ENCODE measurements around the gene ARL6IP4. TPM values are rescaled to one million over a fixed set of nuclear protein-coding genes. Genes with fewer than 3 reads are reported as not detected.

Gene ARL6IP4
- total RNA-seq, 1 donor from 2014 or later: 163 TPM

DNA sequence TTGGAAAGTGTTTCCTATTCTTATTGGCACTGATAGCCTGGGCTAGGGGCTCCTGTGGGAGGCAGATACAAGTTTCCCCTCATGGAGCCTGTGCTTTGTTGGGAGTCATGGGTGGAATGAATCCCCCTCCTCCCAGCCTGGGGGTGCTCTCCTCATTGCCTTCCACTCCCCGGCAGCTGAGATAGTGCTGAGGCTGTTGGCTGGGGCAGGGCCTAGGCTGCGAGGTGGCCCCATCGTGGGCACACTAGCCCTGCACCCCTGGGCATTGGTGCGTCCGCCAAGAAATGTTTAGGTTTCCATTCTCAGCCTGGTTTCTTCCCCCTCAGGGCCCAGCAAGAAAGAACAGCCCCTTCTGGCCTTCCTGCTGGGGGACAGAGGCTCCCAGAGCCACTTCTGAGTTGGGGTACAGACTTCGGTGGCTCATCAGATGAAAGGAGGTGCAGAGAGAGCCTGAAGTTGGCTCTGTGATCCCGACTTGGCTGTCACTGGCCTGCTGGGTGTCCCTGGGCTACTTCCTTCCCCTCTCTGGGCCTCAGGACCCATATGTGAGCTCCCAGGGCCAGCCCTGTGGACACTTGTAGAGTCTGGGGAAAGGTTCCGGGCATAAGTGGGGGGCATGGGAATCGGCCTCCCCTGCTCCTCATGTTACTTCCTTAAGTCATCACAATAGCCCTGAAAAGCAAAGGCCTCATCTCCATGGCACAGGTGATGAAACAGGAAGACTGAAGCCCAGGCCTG is 2.7 kb upstream of the ARL6IP4 start:
- intact Hi-C loops (cut with micrococcal nuclease): no loop called here
- no peak overlapping the region for H3K27ac Mint-ChIP-seq
- no peak for ATAC-seq (ENCODE audit: low read depth)
- H3K36me3 Mint-ChIP-seq (ENCODE audit: low read depth): peaks cover 27% of the 10 kb centered on the region
- CTCF ChIA-PET: no interaction called here
- H3K4me1 Mint-ChIP-seq: peaks cover 50% of the 10 kb centered on the region
- POLR2A ChIA-PET: interaction anchor here (0.5 kb wide), 1 partner anchor 203 kb away, joined by 3 read pairs; no protein-coding TSS in a partner anchor
- no peak overlapping the region for H3K4me3 Mint-ChIP-seq
- no peaks in the 10 kb centered on the region for H3K27me3 Mint-ChIP-seq
- no peak for TF ChIP-seq CTCF (IDR thresholded peaks at IDR 0.05)
- no peak for DNase-seq
- no peaks in the 10 kb centered on the region for H3K9me3 Mint-ChIP-seq

DNA sequence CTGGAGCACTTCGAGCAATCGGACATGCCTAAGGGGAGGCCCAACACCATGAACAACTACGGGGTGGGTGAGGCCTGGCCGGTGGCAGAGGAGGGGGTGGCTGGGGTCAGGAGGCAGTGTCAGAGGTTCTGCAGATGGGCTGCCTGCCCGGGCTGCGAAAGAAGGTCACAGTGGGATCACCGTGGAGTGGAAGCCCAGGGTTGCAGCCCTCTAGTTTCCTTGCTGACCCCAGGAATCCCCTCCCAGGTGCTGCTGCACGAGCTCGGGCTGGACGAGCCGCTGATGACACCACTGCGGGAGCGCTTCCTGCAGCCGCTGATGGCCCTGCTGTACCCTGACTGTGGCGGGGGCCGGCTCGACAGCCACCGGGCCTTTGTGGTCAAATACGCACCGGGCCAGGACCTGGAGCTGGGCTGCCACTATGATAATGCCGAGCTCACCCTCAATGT is 1.9 kb upstream of the ARL6IP4 start:
- peaks cover 54% of the 10 kb centered on the region for H3K4me1 Mint-ChIP-seq
- intact Hi-C loops (cut with micrococcal nuclease): no loop called here
- ChIA-PET CTCF (no interaction called here), POLR2A (interaction anchor here (0.5 to 2.5 kb wide), 3 partner anchors 12 to 205 kb away, joined by 3 to 9 read pairs (median 6); partner anchors contain the start of genes ABCB9 and CCDC62)
- H3K27me3 Mint-ChIP-seq: no peaks in the 10 kb centered on the region
- no peak for TF ChIP-seq CTCF (IDR thresholded peaks at IDR 0.05)
- no peak overlapping the region for H3K4me3 Mint-ChIP-seq
- no peak for DNase-seq
- no peak overlapping the region for H3K27ac Mint-ChIP-seq
- ATAC-seq (ENCODE audit: low read depth): no peak
- H3K36me3 Mint-ChIP-seq (ENCODE audit: low read depth): peaks cover 27% of the 10 kb centered on the region
- H3K9me3 Mint-ChIP-seq: no peaks in the 10 kb centered on the region

GRCh38 chr12:122979001-122979907 is 1.2 kb upstream of the ARL6IP4 start:
- TF ChIP-seq CTCF (IDR thresholded peaks at IDR 0.05): no peak
- Mint-ChIP-seq H3K36me3 (ENCODE audit: low read depth) (peaks cover 31% of the 10 kb centered on the region), H3K9me3 (no peaks in the 10 kb centered on the region), H3K27me3 (no peaks in the 10 kb centered on the region), H3K4me3 (peak overlapping the region; percentile 88), H3K27ac (no peak overlapping the region), H3K4me1 (peaks cover 52% of the 10 kb centered on the region)
- no peak for ATAC-seq (ENCODE audit: low read depth)
- intact Hi-C loops (cut with micrococcal nuclease): no loop called here
- no peak for DNase-seq
- POLR2A ChIA-PET: interaction anchor here (0.6 to 2.5 kb wide), 9 partner anchors 9 to 258 kb away, joined by 3 to 9 read pairs (median 3); partner anchors contain the start of genes ABCB9, CCDC62, MPHOSPH9 and MTRFR
- CTCF ChIA-PET: interaction anchor here (1.2 kb wide), 1 partner anchor 171 kb away, joined by 4 read pairs; no protein-coding TSS in a partner anchor

- intact Hi-C loops (cut with micrococcal nuclease): loop anchor here (5.0 kb wide), 1 partner anchor 172 kb away; the partner anchor contains the start of gene PITPNM2
- no peaks in the 10 kb centered on the region for H3K27me3 Mint-ChIP-seq
- no peak for TF ChIP-seq CTCF (IDR thresholded peaks at IDR 0.05)
- CTCF ChIA-PET: interaction anchor here (1.2 kb wide), 1 partner anchor 170 kb away, joined by 4 read pairs; no protein-coding TSS in a partner anchor
- peaks cover 55% of the 10 kb centered on the region for H3K4me1 Mint-ChIP-seq
- ATAC-seq (ENCODE audit: low read depth): no peak
- POLR2A ChIA-PET: interaction anchor here (0.6 to 2.5 kb wide), 9 partner anchors 10 to 257 kb away, joined by 3 to 9 read pairs (median 3); partner anchors contain the start of genes ABCB9, CCDC62, MPHOSPH9 and MTRFR
- peaks cover 28% of the 10 kb centered on the region for H3K36me3 Mint-ChIP-seq (ENCODE audit: low read depth)
- peak overlapping the region; percentile 88 for H3K27ac Mint-ChIP-seq
- no peaks in the 10 kb centered on the region for H3K9me3 Mint-ChIP-seq
- no peak for DNase-seq
- H3K4me3 Mint-ChIP-seq: peak overlapping the region; percentile 88
Measured at GRCh38 chr12:122979908-122980182, 636 bp upstream of the ARL6IP4 start.
